OCI-LY3 (cell line): ENCODE measurements around the gene ITGAX.

Experiments used
- EZH2phosphoT487 ChIP-seq: fragments of 200-600 bp; shearing (Covaris generic); IDR thresholded peaks from 2 replicates; pipeline ENCODE4 v1.6.1; 2018; ENCODE audit warnings: antibody characterized with exemption, mixed run types, low read depth
- TF ChIP-seq, protein P1 (sequence below): fragments of 200-600, 300-600 bp; sonication (generic); IDR thresholded peaks from 2 replicates; pipeline ENCODE4 v1.5.1; 2014; ENCODE audit warnings: antibody characterized with exemption, low read length, low read depth

DNA sequence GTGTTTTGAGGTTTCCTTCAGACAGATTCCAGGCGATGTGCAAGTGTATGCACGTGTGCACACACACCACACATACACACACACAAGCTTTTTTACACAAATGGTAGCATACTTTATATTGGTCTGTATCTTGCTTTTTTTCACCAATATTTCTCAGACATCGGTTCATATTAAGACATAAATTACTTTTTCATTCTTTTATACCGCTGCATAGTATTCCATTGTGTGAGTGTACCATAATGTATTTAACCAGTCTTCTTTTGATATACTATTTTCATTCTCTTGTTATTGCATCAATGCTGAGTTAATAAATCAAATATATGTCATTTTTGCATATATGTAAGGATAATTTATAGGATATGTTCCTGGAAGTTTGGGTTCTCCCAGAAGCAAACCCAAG lies 22.4 kb upstream of the ITGAX start:
- TF ChIP-seq, protein P1, sequence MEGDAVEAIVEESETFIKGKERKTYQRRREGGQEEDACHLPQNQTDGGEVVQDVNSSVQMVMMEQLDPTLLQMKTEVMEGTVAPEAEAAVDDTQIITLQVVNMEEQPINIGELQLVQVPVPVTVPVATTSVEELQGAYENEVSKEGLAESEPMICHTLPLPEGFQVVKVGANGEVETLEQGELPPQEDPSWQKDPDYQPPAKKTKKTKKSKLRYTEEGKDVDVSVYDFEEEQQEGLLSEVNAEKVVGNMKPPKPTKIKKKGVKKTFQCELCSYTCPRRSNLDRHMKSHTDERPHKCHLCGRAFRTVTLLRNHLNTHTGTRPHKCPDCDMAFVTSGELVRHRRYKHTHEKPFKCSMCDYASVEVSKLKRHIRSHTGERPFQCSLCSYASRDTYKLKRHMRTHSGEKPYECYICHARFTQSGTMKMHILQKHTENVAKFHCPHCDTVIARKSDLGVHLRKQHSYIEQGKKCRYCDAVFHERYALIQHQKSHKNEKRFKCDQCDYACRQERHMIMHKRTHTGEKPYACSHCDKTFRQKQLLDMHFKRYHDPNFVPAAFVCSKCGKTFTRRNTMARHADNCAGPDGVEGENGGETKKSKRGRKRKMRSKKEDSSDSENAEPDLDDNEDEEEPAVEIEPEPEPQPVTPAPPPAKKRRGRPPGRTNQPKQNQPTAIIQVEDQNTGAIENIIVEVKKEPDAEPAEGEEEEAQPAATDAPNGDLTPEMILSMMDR: no peak
- TF ChIP-seq EZH2phosphoT487: no peak
